OCI-LY1 (cell line): Measurements from ENCODE around the gene PRKRA.
A peak's percentile ranks its signal among the peaks of the same experiment; 100 is the strongest.

Experiments
- H2AFZ ChIP-seq: fragments of 200-600 bp; sonication (generic), shearing (Covaris generic); 2 replicates; pipeline ENCODE4 v1.6.0; 2014; ENCODE audit warnings: antibody characterized with exemption, mild to moderate bottlenecking, low read length
- H3F3A ChIP-seq: fragments of 200-600 bp; sonication (generic), shearing (Covaris generic); 2 replicates; pipeline ENCODE4 v1.6.0; 2014; ENCODE audit warnings: mild to moderate bottlenecking, antibody characterized with exemption, low read length, moderate library complexity; ENCODE audit not compliant: insufficient read depth
- H3K27ac ChIP-seq: fragments of 200-600 bp; sonication (generic); 2 replicates; pipeline ENCODE4 v1.5.1; 2014; ENCODE audit warnings: low read length, mixed run types, mild to moderate bottlenecking, low read depth; ENCODE audit not compliant: poor library complexity, severe bottlenecking
- H3K27me3 ChIP-seq: fragments of 200-600 bp; sonication (generic); 2 replicates; pipeline ENCODE4 v1.6.0; 2014; ENCODE audit warnings: antibody characterized with exemption, mild to moderate bottlenecking, low read length, moderate library complexity; ENCODE audit not compliant: insufficient read depth
- H3K36me3 ChIP-seq: fragments of 200-600 bp; sonication (generic); 2 replicates; pipeline ENCODE4 v1.6.1; 2014; ENCODE audit warnings: mild to moderate bottlenecking, antibody characterized with exemption, low read length, moderate library complexity, mixed read lengths; ENCODE audit not compliant: insufficient read depth
- H3K4me1 ChIP-seq: fragments of 200-600 bp; sonication (generic); 2 replicates; pipeline ENCODE4 v1.5.1; 2014; ENCODE audit warnings: mild to moderate bottlenecking, low read length, moderate library complexity; ENCODE audit not compliant: insufficient read depth, severe bottlenecking
- H3K4me2 ChIP-seq: fragments of 200-600 bp; sonication (generic), shearing (Covaris generic); 2 replicates; pipeline ENCODE4 v1.6.1; 2014; ENCODE audit warnings: low read length
- H3K4me3 ChIP-seq: fragments of 200-600 bp; sonication (generic); 2 replicates; pipeline ENCODE4 v1.5.1; 2014; ENCODE audit warnings: low read length, low read depth, mild to moderate bottlenecking, mixed read lengths; ENCODE audit not compliant: poor library complexity, severe bottlenecking
- H3K79me2 ChIP-seq: fragments of 200-600 bp; shearing (Covaris generic); 2 replicates; pipeline ENCODE4 v1.6.1; 2016; ENCODE audit warnings: mixed run types, low read length, mixed read lengths; ENCODE audit not compliant: insufficient read depth
- H3K9ac ChIP-seq: fragments of 200-600 bp; sonication (generic), shearing (Covaris generic); 2 replicates; pipeline ENCODE4 v1.6.1; 2014; ENCODE audit warnings: mild to moderate bottlenecking, low read length, mixed read lengths
- H3K9me2 ChIP-seq: fragments of 200-600 bp; sonication (generic), shearing (Covaris generic); 2 replicates; pipeline ENCODE4 v1.6.1; 2014; ENCODE audit warnings: low read depth, mild to moderate bottlenecking, low read length, mixed read lengths
- H3K9me3 ChIP-seq: fragments of 200-600 bp; shearing (Covaris generic); 2 replicates; pipeline ENCODE4 v1.6.1; 2014; ENCODE audit warnings: low read length, mixed read lengths
- H4K20me1 ChIP-seq: fragments of 200-600 bp; sonication (generic), shearing (Covaris generic); 2 replicates; pipeline ENCODE4 v1.6.0; 2016; ENCODE audit warnings: mild to moderate bottlenecking, low read length; ENCODE audit not compliant: insufficient read depth
- CTCF ChIP-seq: fragments of 200-600 bp; sonication (generic), shearing (Covaris generic); IDR thresholded peaks from 2 replicates; pipeline ENCODE4 v1.5.1; 2017; ENCODE audit warnings: mild to moderate bottlenecking, antibody characterized with exemption, low read length, moderate library complexity, mixed read lengths
- EZH2 ChIP-seq: fragments of 200-600 bp; sonication (generic), shearing (Covaris generic); IDR thresholded peaks from 2 replicates; pipeline ENCODE4 v1.8.0; 2017; ENCODE audit warnings: borderline replicate concordance, mixed run types, mild to moderate bottlenecking, antibody characterized with exemption, low read length, moderate library complexity, mixed read lengths

The PRKRA gene

GRCh38 chr2:178496049-178496448 is 45.1 kb upstream of the PRKRA start:
- Histone ChIP-seq H2AFZ (no peak overlapping the region), H3K27ac (no peak overlapping the region), H4K20me1 (no peaks in the 10 kb centered on the region), H3K36me3 (peaks cover 66% of the 10 kb centered on the region), H3K9ac (no peak overlapping the region; the same call in 1 of the 2 replicates), H3K4me3 (no peak overlapping the region), H3F3A (no peaks in the 10 kb centered on the region), H3K4me2 (no peak overlapping the region), H3K9me3 (no peaks in the 10 kb centered on the region), H3K27me3 (no peaks in the 10 kb centered on the region), H3K79me2 (no peaks in the 10 kb centered on the region), H3K4me1 (peaks cover 6% of the 10 kb centered on the region), H3K9me2 (no peaks in the 10 kb centered on the region)
- peak; percentile 5; the same call in 1 of the 2 replicates for TF ChIP-seq CTCF
- no peak for TF ChIP-seq EZH2

- no peaks in the 10 kb centered on the region for H3K9me2 ChIP-seq
- no peak overlapping the region for H3K27ac ChIP-seq
- H3K9me3 ChIP-seq: no peaks in the 10 kb centered on the region
- H4K20me1 ChIP-seq: no peaks in the 10 kb centered on the region
- no peaks in the 10 kb centered on the region for H3K4me1 ChIP-seq
- no peaks in the 10 kb centered on the region for H3K27me3 ChIP-seq
- TF ChIP-seq CTCF (no peak), EZH2 (no peak)
- no peak overlapping the region for H2AFZ ChIP-seq
- H3K36me3 ChIP-seq: peaks cover 61% of the 10 kb centered on the region
- no peak overlapping the region for H3K4me2 ChIP-seq
- H3K4me3 ChIP-seq: no peak overlapping the region
- H3K9ac ChIP-seq: no peak overlapping the region
- no peaks in the 10 kb centered on the region for H3F3A ChIP-seq
- no peaks in the 10 kb centered on the region for H3K79me2 ChIP-seq
These were observed 40.6 kb upstream of the PRKRA start for GRCh38 chr2:178491612-178492011.

- Histone ChIP-seq H3K79me2 (peaks cover 29% of the 10 kb centered on the region), H3K4me2 (no peak overlapping the region)
These were observed 34.4 kb upstream of the PRKRA start for GRCh38 chr2:178485356-178485755.

More at GRCh38 chr2:178485356-178485755, 34.4 kb upstream of the PRKRA start:
- Histone ChIP-seq H3K9ac (no peak overlapping the region), H2AFZ (no peak overlapping the region), H3F3A (no peaks in the 10 kb centered on the region), H3K9me3 (no peaks in the 10 kb centered on the region), H3K4me3 (no peak overlapping the region), H3K9me2 (no peaks in the 10 kb centered on the region), H3K27me3 (no peaks in the 10 kb centered on the region), H3K27ac (no peak overlapping the region), H3K36me3 (peaks cover 22% of the 10 kb centered on the region), H3K4me1 (peaks cover 26% of the 10 kb centered on the region), H4K20me1 (no peaks in the 10 kb centered on the region)
- no peak for TF ChIP-seq EZH2
- no peak for TF ChIP-seq CTCF
